ENCODE data around the gene CCDC66. TPM values are rescaled to one million over a fixed set of nuclear protein-coding genes. Genes with fewer than 3 reads are reported as not detected.

The CCDC66 gene
- total RNA-seq, 1 experiment from 2014 or later, result 28.6 TPM

- CTCF ChIA-PET, result no interaction called here
- no peak overlapping the region for H3K4me3 ChIP-seq (ENCODE audit: low read depth, low read length)
- no peaks in the 10 kb centered on the region for H3K9me3 ChIP-seq
- no peak overlapping the region for H3K4me3 Mint-ChIP-seq (ENCODE audit: unreplicated experiment)
- no peaks in the 10 kb centered on the region for H3K4me1 Mint-ChIP-seq (ENCODE audit: low read depth, unreplicated experiment)
- H3K27me3 Mint-ChIP-seq (ENCODE audit: insufficient read depth, unreplicated experiment), result peaks cover 14% of the 10 kb centered on the region
- intact Hi-C loops (cut with micrococcal nuclease; ENCODE audit: unreplicated experiment), result no loop called here
- TF ChIP-seq CTCF (IDR thresholded peaks at IDR 0.05; ENCODE audit: insufficient read depth in 1 of 2, low read depth in 1 of 2, low read length in 1 of 2, severe bottlenecking in 1 of 2, unreplicated experiment in 1 of 2), result no peak
- no peak for DNase-seq
- no peaks in the 10 kb centered on the region for H3K36me3 ChIP-seq (ENCODE audit: control insufficient read depth, insufficient read depth, low read length)
- no peaks in the 10 kb centered on the region for H3K4me1 ChIP-seq
- no TSS peak for BruUV-seq (replicated peaks)
- no peaks in the 10 kb centered on the region for H3K36me3 Mint-ChIP-seq (ENCODE audit: insufficient read depth, unreplicated experiment)
- H3K27ac Mint-ChIP-seq (ENCODE audit: unreplicated experiment), result no peak overlapping the region
- H3K27me3 ChIP-seq (replicated peaks; ENCODE audit: control insufficient read depth, insufficient read depth, low read length), result no peaks in the 10 kb centered on the region
- POLR2A ChIA-PET, result no interaction called here
- H3K9me3 Mint-ChIP-seq (ENCODE audit: unreplicated experiment), result no peaks in the 10 kb centered on the region
Measured at GRCh38 chr3:56525291-56525690, 31.7 kb upstream of the CCDC66 start.

GRCh38 chr3:56536735-56537134 is 20.2 kb upstream of the CCDC66 start:
- Histone ChIP-seq H3K4me1 (no peaks in the 10 kb centered on the region), H3K9me3 (no peaks in the 10 kb centered on the region), H3K4me3 (ENCODE audit: low read depth, low read length) (no peak overlapping the region), H3K27me3 (replicated peaks; ENCODE audit: control insufficient read depth, insufficient read depth, low read length) (no peaks in the 10 kb centered on the region), H3K36me3 (ENCODE audit: control insufficient read depth, insufficient read depth, low read length) (no peaks in the 10 kb centered on the region)
- BruUV-seq (replicated peaks), result no TSS peak
- intact Hi-C loops (cut with micrococcal nuclease; ENCODE audit: unreplicated experiment), result no loop called here
- Mint-ChIP-seq H3K4me3 (ENCODE audit: unreplicated experiment) (no peak overlapping the region), H3K27ac (ENCODE audit: unreplicated experiment) (no peak overlapping the region), H3K27me3 (ENCODE audit: insufficient read depth, unreplicated experiment) (peaks cover 27% of the 10 kb centered on the region), H3K4me1 (ENCODE audit: low read depth, unreplicated experiment) (no peaks in the 10 kb centered on the region), H3K9me3 (ENCODE audit: unreplicated experiment) (no peaks in the 10 kb centered on the region), H3K36me3 (ENCODE audit: insufficient read depth, unreplicated experiment) (no peaks in the 10 kb centered on the region)
- no peak for DNase-seq
- CTCF ChIA-PET, result no interaction called here
- TF ChIP-seq CTCF (IDR thresholded peaks at IDR 0.05; ENCODE audit: insufficient read depth in 1 of 2, low read depth in 1 of 2, low read length in 1 of 2, severe bottlenecking in 1 of 2, unreplicated experiment in 1 of 2), result no peak
- POLR2A ChIA-PET, result no interaction called here

GRCh38 chr3:56547486-56547885 is 9.5 kb upstream of the CCDC66 start:
- CTCF ChIA-PET, result no interaction called here
- Histone ChIP-seq H3K9me3 (no peaks in the 10 kb centered on the region), H3K4me3 (ENCODE audit: low read depth, low read length) (no peak overlapping the region), H3K27me3 (replicated peaks; ENCODE audit: control insufficient read depth, insufficient read depth, low read length) (no peaks in the 10 kb centered on the region), H3K4me1 (no peaks in the 10 kb centered on the region), H3K36me3 (ENCODE audit: control insufficient read depth, insufficient read depth, low read length) (no peaks in the 10 kb centered on the region)
- H3K27ac Mint-ChIP-seq (ENCODE audit: unreplicated experiment), result no peak overlapping the region
- H3K4me3 Mint-ChIP-seq (ENCODE audit: unreplicated experiment), result no peak overlapping the region
- no peaks in the 10 kb centered on the region for H3K4me1 Mint-ChIP-seq (ENCODE audit: low read depth, unreplicated experiment)
- intact Hi-C loops (cut with micrococcal nuclease; ENCODE audit: unreplicated experiment), result no loop called here
- no peaks in the 10 kb centered on the region for H3K9me3 Mint-ChIP-seq (ENCODE audit: unreplicated experiment)
- no peaks in the 10 kb centered on the region for H3K36me3 Mint-ChIP-seq (ENCODE audit: insufficient read depth, unreplicated experiment)
- TF ChIP-seq CTCF (IDR thresholded peaks at IDR 0.05; ENCODE audit: insufficient read depth in 1 of 2, low read depth in 1 of 2, low read length in 1 of 2, severe bottlenecking in 1 of 2, unreplicated experiment in 1 of 2), result peak in 1 of 2 experiments; percentile 4
- DNase-seq, result no peak
- peaks cover 32% of the 10 kb centered on the region for H3K27me3 Mint-ChIP-seq (ENCODE audit: insufficient read depth, unreplicated experiment)
- POLR2A ChIA-PET, result no interaction called here
- BruUV-seq (replicated peaks), result no TSS peak

Data from Caco-2 (cell line).